ENCODE data around the gene SAG. TPM values are rescaled to one million over a fixed set of nuclear protein-coding genes. Genes with fewer than 3 reads are reported as not detected.

Gene SAG
- total and polyA plus RNA-seq, 4 donors = not detected

GRCh38 chr2:233361297-233361696 lies 53.7 kb downstream of the SAG start:
- no peak overlapping the region for H3K27ac ChIP-seq (ENCODE audit: low read depth in 1 of 2, low read length in 2 of 2)
- H3K27me3 ChIP-seq (ENCODE audit: control insufficient read depth in 4 of 4, insufficient read depth in 4 of 4, low read length in 3 of 4) = no peaks in the 10 kb centered on the region
- DNase-seq (ENCODE audit: low spot score) = no peak
- H3K4me3 ChIP-seq (ENCODE audit: low read depth in 1 of 3, low read length in 3 of 3) = no peak overlapping the region
- no peak for TF ChIP-seq MAX (IDR thresholded peaks at IDR 0.05)
- TF ChIP-seq ZBTB33 (IDR thresholded peaks at IDR 0.05) = no peak
- TF ChIP-seq TAF1 (conservative IDR thresholded peaks at IDR 0.05) = no peak
- no peak for TF ChIP-seq FOXA2 (IDR thresholded peaks at IDR 0.05)
- no peak for TF ChIP-seq CTCF (IDR thresholded peaks at IDR 0.05; ENCODE audit: low read depth, low read length, missing input control)
- TF ChIP-seq SP1 (IDR thresholded peaks at IDR 0.05) = no peak
- TF ChIP-seq JUND (IDR thresholded peaks at IDR 0.05) = no peak
- TF ChIP-seq EGR1 (IDR thresholded peaks at IDR 0.05; ENCODE audit: low read depth in 2 of 2) = no peak
- TF ChIP-seq FOXA1 (IDR thresholded peaks at IDR 0.05) = no peak
- no peak for TF ChIP-seq NR2F2 (IDR thresholded peaks at IDR 0.05)
- no peak for TF ChIP-seq RAD21 (IDR thresholded peaks at IDR 0.05)
- no peak for TF ChIP-seq HNF4A (conservative IDR thresholded peaks at IDR 0.05)
- TF ChIP-seq GABPA (IDR thresholded peaks at IDR 0.05 in 1 of 2, conservative IDR thresholded peaks at IDR 0.05 in 1 of 2) = no peak
- TF ChIP-seq YY1 (IDR thresholded peaks at IDR 0.05) = no peak
- no peak for TF ChIP-seq RXRA (IDR thresholded peaks at IDR 0.05)
- no peak for TF ChIP-seq ATF3 (IDR thresholded peaks at IDR 0.05)
- no peak for TF ChIP-seq REST (IDR thresholded peaks at IDR 0.05)
- peaks cover 0 to 8% (median 3%) of the 10 kb centered on the region in 4 donors for H3K4me1 ChIP-seq (ENCODE audit: control insufficient read depth in 4 of 4, insufficient read depth in 4 of 4, low read length in 3 of 4)
- H3K9me3 ChIP-seq (ENCODE audit: control insufficient read depth in 4 of 4, low read length in 3 of 4) = peaks cover 0 to 3% (median 0%) of the 10 kb centered on the region in 4 donors
- H3K36me3 ChIP-seq (ENCODE audit: control insufficient read depth in 4 of 4, insufficient read depth in 3 of 4, low read depth in 1 of 4, low read length in 3 of 4) = peaks cover 0 to 6% (median under 1%) of the 10 kb centered on the region in 4 donors
- WGBS = 88% methylated on average over 7 of the region's 7 CpGs
- H3K9ac ChIP-seq (ENCODE audit: low read depth in 1 of 2, low read length in 2 of 2) = no peak overlapping the region

Data from liver (tissue), 9 donors.